ENCODE results near the gene UCHL1. TPM values are rescaled to one million over a fixed set of nuclear protein-coding genes. Genes with fewer than 3 reads are reported as not detected.
"Not testable (repeated sequence)": the region's sequence is repeated elsewhere in the genome, so short reads cannot be mapped to it uniquely, and the experiment has no call there.

UCHL1 gene
- total RNA-seq, 1 donor from 2014 or later: 2.1 TPM

DNA sequence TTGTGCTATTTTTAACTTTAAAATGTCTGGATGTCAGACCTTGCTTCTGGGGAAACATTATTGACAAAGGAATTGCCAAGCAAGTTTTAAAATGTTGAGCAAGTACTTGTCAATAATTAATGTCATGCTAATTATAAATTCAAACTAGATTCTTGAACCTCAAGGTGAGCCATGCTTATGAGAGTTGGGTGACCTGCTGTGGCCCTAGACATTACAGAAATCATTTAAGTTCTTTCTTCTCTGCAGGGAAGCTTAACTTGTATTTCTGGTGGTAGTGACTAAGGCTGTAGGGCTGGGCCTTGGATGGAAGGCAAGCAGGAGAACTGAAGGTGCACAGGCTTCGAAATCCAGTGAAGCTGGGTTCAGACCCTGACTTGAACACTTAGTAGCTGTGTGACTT, 14.8 kb upstream of the UCHL1 start:
- ATAC-seq: peak; percentile 71

DNA sequence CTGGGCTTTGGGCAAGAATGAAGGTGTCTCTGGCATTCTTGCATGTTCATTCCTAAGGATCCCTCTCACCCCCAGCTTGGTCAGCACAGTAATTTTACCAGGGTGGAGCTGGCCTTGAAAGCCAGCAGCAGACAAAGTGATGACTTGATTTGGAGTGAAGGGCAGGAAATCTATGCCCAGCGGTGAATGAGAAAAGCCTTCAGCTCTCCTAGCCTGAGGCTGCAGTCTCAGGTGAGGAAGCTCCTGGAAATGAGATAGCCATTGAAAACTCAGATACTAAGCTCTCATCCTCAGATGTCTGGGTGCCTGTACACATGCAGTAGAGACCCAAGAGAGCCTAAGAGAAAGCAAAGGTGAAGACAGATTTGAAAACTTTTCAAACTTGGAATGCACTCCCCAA, 10.7 kb upstream of the UCHL1 start:
- no peak for ATAC-seq

DNA sequence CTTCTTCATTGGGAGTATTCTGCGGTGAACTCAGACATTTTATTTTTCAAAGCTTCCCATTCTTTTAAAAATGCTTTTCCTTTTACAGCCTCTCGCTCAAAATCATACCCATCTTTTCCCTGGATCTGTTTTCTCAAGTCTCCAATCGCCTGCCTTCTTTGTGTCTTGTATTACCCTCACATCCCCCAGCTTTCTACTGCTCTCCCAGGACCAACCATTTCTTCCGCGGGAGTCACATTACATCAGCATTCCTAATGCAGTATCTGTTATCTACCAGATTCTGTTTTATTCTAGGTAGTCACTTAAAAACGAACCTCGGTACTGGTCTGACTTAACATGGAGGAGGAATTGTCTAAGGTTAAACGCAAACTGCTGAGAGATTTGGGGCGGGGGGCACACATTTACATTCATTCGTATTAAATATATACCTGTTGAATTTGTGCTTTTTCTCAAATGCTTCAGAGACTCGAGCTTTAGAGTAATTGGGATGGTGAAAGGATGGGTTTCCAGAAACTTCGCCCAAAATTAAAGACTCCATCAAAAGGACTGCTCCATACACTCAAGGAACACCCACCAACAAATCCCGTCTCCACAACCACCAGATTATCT, 493 bp upstream of the UCHL1 start:
- ATAC-seq: no peak

GRCh38 chr4:41257257-41257901, 651 bp downstream of the UCHL1 start:
- ATAC-seq: peak; percentile 92

GRCh38 chr4:41257906-41258305, 1.2 kb downstream of the UCHL1 start:
- ATAC-seq: no peak

DNA sequence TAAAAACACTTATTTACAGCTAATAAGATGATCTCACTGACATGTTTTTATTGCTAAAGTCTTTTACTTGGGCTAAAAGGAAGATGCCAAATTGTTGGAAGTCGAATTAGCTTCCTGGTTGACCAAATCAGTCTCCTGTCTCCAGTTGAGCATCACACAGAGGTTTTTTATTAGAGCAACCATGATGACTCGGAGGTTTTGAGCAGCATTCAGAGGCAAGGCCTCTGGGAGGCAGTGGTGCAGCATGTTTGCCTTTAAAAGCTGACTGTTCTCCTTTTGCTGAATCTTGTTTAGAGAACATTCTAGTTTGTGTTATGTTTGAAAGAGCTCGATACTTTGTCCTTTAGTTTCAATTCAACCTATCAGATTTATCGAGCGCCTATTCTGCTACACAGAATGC, 2.1 kb downstream of the UCHL1 start:
- ATAC-seq: peak; percentile 40

- no peak for ATAC-seq
Measured at GRCh38 chr4:41260116-41260733, 3.5 kb downstream of the UCHL1 start.

DNA sequence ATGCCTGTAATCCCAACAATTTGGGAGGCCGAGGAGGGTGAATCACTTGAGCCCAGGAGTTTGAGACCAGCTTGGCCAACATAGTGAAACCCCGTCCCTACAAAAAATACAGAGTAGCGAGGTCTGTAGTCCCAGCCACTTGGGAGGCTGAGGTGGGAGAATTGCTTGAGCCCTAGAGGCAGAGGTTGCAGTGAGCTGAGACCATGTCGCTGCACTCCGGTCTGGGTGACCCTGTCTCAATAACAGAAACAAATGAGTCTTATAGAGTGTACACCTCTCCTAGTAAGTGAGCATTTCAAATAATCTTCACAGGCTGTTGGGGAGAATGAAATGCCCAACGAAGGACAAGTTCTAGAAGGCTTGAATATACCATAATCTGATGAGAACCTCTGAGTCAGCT, 5.5 kb downstream of the UCHL1 start:
- no peak for ATAC-seq

GRCh38 chr4:41264212-41264611, 7.5 kb downstream of the UCHL1 start:
- ATAC-seq: no peak

DNA sequence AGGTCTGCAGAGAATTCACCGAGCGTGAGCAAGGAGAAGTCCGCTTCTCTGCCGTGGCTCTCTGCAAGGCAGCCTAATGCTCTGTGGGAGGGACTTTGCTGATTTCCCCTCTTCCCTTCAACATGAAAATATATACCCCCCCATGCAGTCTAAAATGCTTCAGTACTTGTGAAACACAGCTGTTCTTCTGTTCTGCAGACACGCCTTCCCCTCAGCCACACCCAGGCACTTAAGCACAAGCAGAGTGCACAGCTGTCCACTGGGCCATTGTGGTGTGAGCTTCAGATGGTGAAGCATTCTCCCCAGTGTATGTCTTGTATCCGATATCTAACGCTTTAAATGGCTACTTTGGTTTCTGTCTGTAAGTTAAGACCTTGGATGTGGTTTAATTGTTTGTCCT, 11.3 kb downstream of the UCHL1 start:
- ATAC-seq: no peak

DNA sequence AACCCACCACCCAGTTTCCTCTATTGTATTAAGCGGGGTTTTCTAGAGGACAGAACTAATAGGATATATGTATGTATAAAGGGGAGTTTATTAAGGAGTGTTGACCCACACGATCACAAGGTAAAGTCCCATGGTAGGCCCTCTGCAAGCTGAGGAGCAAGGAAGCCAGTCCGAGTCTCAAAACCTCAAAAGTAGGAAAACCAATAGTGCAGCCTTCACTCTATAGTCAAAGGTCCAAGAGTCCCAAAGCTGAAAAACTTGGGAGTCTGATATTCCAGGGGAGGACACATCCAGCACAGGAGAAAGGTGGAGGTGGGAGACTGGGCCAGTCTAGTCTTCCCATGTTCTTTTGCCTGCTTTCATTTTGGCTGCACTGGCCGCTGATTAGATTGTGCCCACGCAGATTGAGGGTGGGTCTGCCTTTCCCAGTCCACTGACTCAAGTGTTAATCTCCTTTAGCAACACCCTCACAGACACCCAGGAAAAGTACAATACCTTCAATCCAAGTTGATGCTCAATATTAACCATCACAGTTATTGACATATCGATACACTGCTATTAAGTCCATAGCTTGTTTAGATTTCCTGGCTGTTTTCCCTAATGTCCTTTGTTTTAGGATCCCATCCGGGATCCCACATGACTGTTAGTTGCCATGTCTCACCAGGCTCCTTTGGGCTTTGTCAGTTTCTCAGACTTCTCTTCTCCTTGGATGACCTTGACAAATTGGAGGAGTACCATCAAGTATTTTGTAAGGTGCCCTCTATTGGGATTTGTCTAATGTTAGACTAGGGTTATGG, 12.2 kb downstream of the UCHL1 start:
- ATAC-seq: no peak

- no peak for ATAC-seq
Measured at GRCh38 chr4:41269682-41270081, 13.0 kb downstream of the UCHL1 start.

GRCh38 chr4:41275931-41276330, 19.2 kb downstream of the UCHL1 start:
- not testable (repeated sequence) for ATAC-seq

- ATAC-seq: no peak
Measured at GRCh38 chr4:41280010-41280409, 23.3 kb downstream of the UCHL1 start.

- ATAC-seq: peak; percentile 97
Measured at GRCh38 chr4:41281038-41281634, 24.4 kb downstream of the UCHL1 start.

DNA sequence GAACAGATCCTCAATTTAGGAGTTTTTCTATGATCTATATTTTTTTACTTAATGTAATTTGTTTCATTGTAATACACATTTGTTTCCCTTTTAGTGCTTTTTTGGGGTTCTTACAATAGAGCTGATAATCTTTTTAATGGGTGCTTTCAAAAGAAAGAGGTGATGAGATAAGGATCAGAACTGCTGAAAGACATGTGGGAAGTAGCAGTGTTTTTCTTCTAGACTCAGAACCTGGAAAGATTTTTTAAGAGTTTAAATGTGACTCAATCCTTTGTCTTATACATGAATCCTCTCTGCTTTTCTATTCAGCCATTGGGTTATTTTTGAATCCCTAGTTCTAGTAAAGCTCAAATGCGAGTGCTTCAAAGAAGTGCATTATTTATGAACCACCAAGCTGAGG, 25.6 kb downstream of the UCHL1 start:
- no peak for ATAC-seq

- ATAC-seq: no peak
Measured at GRCh38 chr4:41285202-41285863, 28.6 kb downstream of the UCHL1 start.

DNA sequence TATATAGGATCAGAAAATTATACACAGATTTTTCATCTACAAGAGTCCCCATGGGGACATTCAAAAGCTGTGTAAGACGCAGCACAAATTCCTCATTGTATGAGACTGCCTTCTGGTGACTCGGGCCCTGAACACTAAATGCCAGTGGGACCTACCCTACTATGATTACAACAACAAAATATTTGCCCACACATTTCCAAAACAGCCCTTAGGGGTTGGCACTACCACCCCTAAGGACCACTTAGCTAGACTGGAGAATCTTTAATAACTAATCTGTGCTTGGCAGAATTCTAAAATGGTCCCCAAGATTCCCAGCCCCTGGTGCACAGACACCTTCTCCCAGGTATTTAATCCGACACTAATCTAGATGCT, 29.1 kb downstream of the UCHL1 start:
- no peak for ATAC-seq

GRCh38 chr4:41287005-41287404, 30.3 kb downstream of the UCHL1 start:
- ATAC-seq: no peak

GRCh38 chr4:41287852-41288251, 31.1 kb downstream of the UCHL1 start:
- ATAC-seq: peak; percentile 64

DNA sequence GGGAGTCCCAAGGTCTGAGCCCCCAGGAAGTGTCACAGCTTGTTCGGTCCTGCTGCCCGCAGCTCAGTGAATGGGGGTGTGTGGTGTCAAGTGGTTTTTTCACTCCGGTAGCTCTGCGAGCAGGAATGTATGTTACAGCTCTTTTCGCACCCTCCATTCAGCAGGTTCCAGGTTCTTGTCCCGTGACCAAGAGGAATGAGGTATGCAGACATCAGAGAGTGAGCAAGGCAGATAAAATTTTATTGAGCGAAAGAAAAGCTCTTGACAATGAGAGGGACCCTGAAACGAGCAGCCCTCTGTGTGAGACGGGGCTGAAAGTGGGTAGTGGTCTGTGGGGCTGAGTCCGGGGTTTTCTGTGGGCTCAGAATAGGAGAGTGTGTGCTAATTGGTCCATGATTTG, 31.5 kb downstream of the UCHL1 start:
- no peak for ATAC-seq

- no peak for ATAC-seq
Measured at GRCh38 chr4:41290479-41290878, 33.8 kb downstream of the UCHL1 start.
